Measurements from ENCODE around the gene FAM234B. TPM values are rescaled to one million over a fixed set of nuclear protein-coding genes. Genes with fewer than 3 reads are reported as not detected.

FAM234B gene
- total RNA-seq, 2 experiments from 2014 or later: 3.0 to 3.2 TPM

GRCh38 chr12:13066459-13066858 is 22.3 kb downstream of the FAM234B start:
- DNase-seq: peak in 1 of 14 experiments; percentile 16
- Mint-ChIP-seq H3K27ac (no peak overlapping the region), H3K27me3 (no peaks in the 10 kb centered on the region), H3K36me3 (ENCODE audit: low read depth) (peaks cover 45% of the 10 kb centered on the region), H3K4me1 (ENCODE audit: low read depth) (no peaks in the 10 kb centered on the region), H3K9me3 (no peaks in the 10 kb centered on the region), H3K4me3 (no peak overlapping the region)
- no peak for ATAC-seq (ENCODE audit: poor library complexity)
- Histone ChIP-seq H3K4me1 (ENCODE audit: insufficient read depth, low read length) (no peaks in the 10 kb centered on the region), H3K27me3 (ENCODE audit: control insufficient read depth in 1 of 2, insufficient read depth in 2 of 2, low read length in 2 of 2) (no peaks in the 10 kb centered on the region), H3K9me3 (ENCODE audit: control insufficient read depth in 1 of 2, insufficient read depth in 1 of 2, low read length in 2 of 2) (no peaks in the 10 kb centered on the region), H3K27ac (ENCODE audit: low read depth in 1 of 2, low read length in 2 of 2) (no peak overlapping the region), H3K4me3 (ENCODE audit: low read length) (no peak overlapping the region), H3K36me3 (ENCODE audit: insufficient read depth, low read length) (peaks cover 13% of the 10 kb centered on the region)
- ChIA-PET POLR2A (interaction anchor here (0.6 kb wide), 1 partner anchor 9 kb away, joined by 3 read pairs; no protein-coding TSS in a partner anchor), CTCF (interaction anchor here (1.4 to 2.4 kb wide), 2 partner anchors 10 to 145 kb away, joined by 3 to 5 read pairs; no protein-coding TSS in a partner anchor)
- intact Hi-C loops (cut with DNase I, micrococcal nuclease): no loop called here
- no peak for TF ChIP-seq CTCF (IDR thresholded peaks at IDR 0.05)

DNA sequence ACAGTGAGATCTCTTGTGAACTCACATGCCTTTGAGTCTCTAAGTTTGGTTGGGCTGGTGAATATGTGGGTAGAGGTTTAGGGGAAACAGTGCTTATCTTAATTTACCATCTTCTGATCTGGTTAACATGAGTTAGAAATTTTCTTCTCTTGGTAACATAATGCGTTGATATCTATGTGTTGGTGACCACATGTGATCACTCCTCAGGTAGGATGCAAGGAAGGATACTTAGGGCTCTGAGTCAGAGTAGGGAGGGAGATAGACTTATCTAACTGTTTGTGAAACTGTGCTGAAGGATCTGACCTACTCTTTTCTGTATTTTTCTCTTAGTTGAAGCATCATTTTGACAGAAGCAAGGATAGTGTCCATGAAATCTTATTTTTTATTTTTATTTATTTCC is 23.1 kb downstream of the FAM234B start:
- Mint-ChIP-seq H3K4me1 (ENCODE audit: low read depth) (no peaks in the 10 kb centered on the region), H3K4me3 (no peak overlapping the region), H3K27ac (no peak overlapping the region), H3K36me3 (ENCODE audit: low read depth) (peaks cover 39% of the 10 kb centered on the region), H3K9me3 (no peaks in the 10 kb centered on the region), H3K27me3 (no peaks in the 10 kb centered on the region)
- no peak for TF ChIP-seq CTCF (IDR thresholded peaks at IDR 0.05)
- Histone ChIP-seq H3K4me3 (ENCODE audit: low read length) (no peak overlapping the region), H3K36me3 (ENCODE audit: insufficient read depth, low read length) (peaks cover 14% of the 10 kb centered on the region), H3K9me3 (ENCODE audit: control insufficient read depth in 1 of 2, insufficient read depth in 1 of 2, low read length in 2 of 2) (no peaks in the 10 kb centered on the region), H3K27ac (ENCODE audit: low read depth in 1 of 2, low read length in 2 of 2) (no peak overlapping the region), H3K4me1 (ENCODE audit: insufficient read depth, low read length) (no peaks in the 10 kb centered on the region), H3K27me3 (ENCODE audit: control insufficient read depth in 1 of 2, insufficient read depth in 2 of 2, low read length in 2 of 2) (no peaks in the 10 kb centered on the region)
- ATAC-seq (ENCODE audit: poor library complexity): no peak
- intact Hi-C loops (cut with DNase I, micrococcal nuclease): no loop called here
- no peak for DNase-seq
- CTCF ChIA-PET: no interaction called here
- POLR2A ChIA-PET: interaction anchor here (0.6 kb wide), 1 partner anchor 10 kb away, joined by 3 read pairs; no protein-coding TSS in a partner anchor

DNA sequence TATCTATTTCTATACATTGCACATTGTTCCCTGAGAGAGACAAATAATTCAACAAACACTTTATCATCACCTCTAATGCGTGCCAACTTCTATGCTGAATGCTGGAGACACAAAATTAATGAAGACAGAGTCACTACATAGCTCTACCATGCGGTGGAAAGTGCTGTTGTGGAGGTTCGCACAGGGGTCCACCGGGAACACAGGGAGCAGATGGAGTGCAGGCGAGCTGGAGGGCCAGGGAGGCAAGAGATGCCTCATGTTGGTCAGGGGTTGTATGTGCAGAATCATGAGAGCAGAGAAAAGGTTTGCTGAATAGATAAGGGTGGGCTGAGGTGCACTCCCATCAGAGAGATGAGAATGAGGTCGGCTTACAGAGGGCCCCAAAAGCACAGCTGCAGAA is 25.2 kb downstream of the FAM234B start:
- H3K4me3 Mint-ChIP-seq: no peak overlapping the region
- Histone ChIP-seq H3K27ac (ENCODE audit: low read depth in 1 of 2, low read length in 2 of 2) (no peak overlapping the region), H3K27me3 (ENCODE audit: control insufficient read depth in 1 of 2, insufficient read depth in 2 of 2, low read length in 2 of 2) (no peaks in the 10 kb centered on the region), H3K36me3 (ENCODE audit: insufficient read depth, low read length) (peaks cover 16% of the 10 kb centered on the region), H3K4me3 (ENCODE audit: low read length) (no peak overlapping the region), H3K4me1 (ENCODE audit: insufficient read depth, low read length) (no peaks in the 10 kb centered on the region), H3K9me3 (ENCODE audit: control insufficient read depth in 1 of 2, insufficient read depth in 1 of 2, low read length in 2 of 2) (no peaks in the 10 kb centered on the region)
- CTCF ChIA-PET: no interaction called here
- H3K4me1 Mint-ChIP-seq (ENCODE audit: low read depth): no peaks in the 10 kb centered on the region
- H3K9me3 Mint-ChIP-seq: no peaks in the 10 kb centered on the region
- ATAC-seq (ENCODE audit: poor library complexity) (no peak), DNase-seq (no peak)
- POLR2A ChIA-PET: no interaction called here
- intact Hi-C loops (cut with DNase I, micrococcal nuclease): no loop called here
- no peak for TF ChIP-seq CTCF (IDR thresholded peaks at IDR 0.05)
- peaks cover 54% of the 10 kb centered on the region for H3K36me3 Mint-ChIP-seq (ENCODE audit: low read depth)
- H3K27me3 Mint-ChIP-seq: no peaks in the 10 kb centered on the region
- no peak overlapping the region for H3K27ac Mint-ChIP-seq
